ENCODE data around the gene CIBAR2. TPM values are rescaled to one million over a fixed set of nuclear protein-coding genes. Genes with fewer than 3 reads are reported as not detected.

Gene CIBAR2
- total and polyA plus RNA-seq, 2 experiments from 2014 or later, result not detected

GRCh38 chr16:85096921-85097320 is 15.4 kb downstream of the CIBAR2 start:
- H3K4me1 Mint-ChIP-seq, result peaks cover 2% of the 10 kb centered on the region; the same call in 2 of the 3 replicates

GRCh38 chr16:85094812-85095211 is 17.5 kb downstream of the CIBAR2 start:
- ATAC-seq (no peak), DNase-seq (ENCODE audit: low spot score) (no peak)
- H3K4me2 ChIP-seq, result no peak overlapping the region
- no peaks in the 10 kb centered on the region for H3K9me2 ChIP-seq (ENCODE audit: insufficient read depth)
- H3K27me3 ChIP-seq (ENCODE audit: insufficient read depth), result no peaks in the 10 kb centered on the region
- H4K20me1 ChIP-seq (replicated peaks; ENCODE audit: insufficient read depth), result no peaks in the 10 kb centered on the region
- H3F3A ChIP-seq (replicated peaks; ENCODE audit: low read depth), result no peaks in the 10 kb centered on the region
- Mint-ChIP-seq H3K27me3 (ENCODE audit: insufficient read depth, low read depth, poor library complexity) (peaks cover 4% of the 10 kb centered on the region), H3K9me3 (no peaks in the 10 kb centered on the region), H3K4me1 (peaks cover 6% of the 10 kb centered on the region; the same call in 2 of the 3 replicates), H3K4me3 (no peak overlapping the region), H3K36me3 (ENCODE audit: low read depth) (no peaks in the 10 kb centered on the region), H3K27ac (no peak overlapping the region)
- H3K36me3 ChIP-seq (ENCODE audit: insufficient read depth), result no peaks in the 10 kb centered on the region
- H3K4me3 ChIP-seq, result no peak overlapping the region
- no peaks in the 10 kb centered on the region for H3K79me2 ChIP-seq (replicated peaks; ENCODE audit: insufficient read depth)
- no peak overlapping the region for H2AFZ ChIP-seq
- H3K27ac ChIP-seq (ENCODE audit: low read depth), result no peak overlapping the region
- H3K4me1 ChIP-seq (ENCODE audit: insufficient read depth), result 0 out of 2 replicates have a peak, but pooled peaks cover 3% of the 10 kb centered on the region
- TF ChIP-seq EZH2phosphoT487 (IDR thresholded peaks at IDR 0.05; ENCODE audit: unreplicated experiment), result no peak
- no peak for TF ChIP-seq ZNF114 (CRISPR knock-in tag; IDR thresholded peaks at IDR 0.05)
- no peak for TF ChIP-seq ETS1 (IDR thresholded peaks at IDR 0.05)
- TF ChIP-seq CREB1 (CRISPR knock-in tag; IDR thresholded peaks at IDR 0.05; ENCODE audit: low read depth), result no peak
- TF ChIP-seq JUNB (IDR thresholded peaks at IDR 0.05; ENCODE audit: unreplicated experiment), result no peak
- TF ChIP-seq ZNF331 (CRISPR knock-in tag; IDR thresholded peaks at IDR 0.05; ENCODE audit: low read depth), result no peak
- TF ChIP-seq EZH2 (IDR thresholded peaks at IDR 0.05; ENCODE audit: low read depth, unreplicated experiment), result no peak
- TF ChIP-seq STAT1 (IDR thresholded peaks at IDR 0.05; ENCODE audit: unreplicated experiment), result no peak
- no peak for TF ChIP-seq CTCF (conservative IDR thresholded peaks at IDR 0.05; ENCODE audit: low read depth in 2 of 2)
- no peak for TF ChIP-seq ZNF462 (CRISPR knock-in tag; IDR thresholded peaks at IDR 0.05)
- no peak for TF ChIP-seq NANOG (IDR thresholded peaks at IDR 0.05; ENCODE audit: borderline replicate concordance)
- TF ChIP-seq POLR2AphosphoS5 (IDR thresholded peaks at IDR 0.05; ENCODE audit: low read depth), result no peak

More at GRCh38 chr16:85096921-85097320, 15.4 kb downstream of the CIBAR2 start:
- H3K36me3 ChIP-seq (ENCODE audit: insufficient read depth), result no peaks in the 10 kb centered on the region
- no peaks in the 10 kb centered on the region for H3K9me2 ChIP-seq (ENCODE audit: insufficient read depth)
- H3K27me3 Mint-ChIP-seq (ENCODE audit: insufficient read depth, low read depth, poor library complexity), result peaks cover 4% of the 10 kb centered on the region
- no peaks in the 10 kb centered on the region for H4K20me1 ChIP-seq (replicated peaks; ENCODE audit: insufficient read depth)
- no peaks in the 10 kb centered on the region for H3K79me2 ChIP-seq (replicated peaks; ENCODE audit: insufficient read depth)
- H3K4me1 ChIP-seq (ENCODE audit: insufficient read depth), result no peaks in the 10 kb centered on the region
- H3K4me3 ChIP-seq, result no peak overlapping the region
- no peak overlapping the region for H3K27ac Mint-ChIP-seq
- ATAC-seq (no peak), DNase-seq (ENCODE audit: low spot score) (no peak)
- H3K27me3 ChIP-seq (ENCODE audit: insufficient read depth), result no peaks in the 10 kb centered on the region
- H3K4me2 ChIP-seq, result no peak overlapping the region
- no peak overlapping the region; the same call in 1 of the 2 replicates for H2AFZ ChIP-seq
- H3K4me3 Mint-ChIP-seq, result no peak overlapping the region
- H3K9me3 Mint-ChIP-seq, result no peaks in the 10 kb centered on the region
- no peaks in the 10 kb centered on the region for H3K36me3 Mint-ChIP-seq (ENCODE audit: low read depth)
- no peak overlapping the region for H3K27ac ChIP-seq (ENCODE audit: low read depth)
- H3F3A ChIP-seq (replicated peaks; ENCODE audit: low read depth), result no peaks in the 10 kb centered on the region
- TF ChIP-seq ZNF114 (CRISPR knock-in tag; IDR thresholded peaks at IDR 0.05) (no peak), STAT1 (IDR thresholded peaks at IDR 0.05; ENCODE audit: unreplicated experiment) (no peak), NANOG (IDR thresholded peaks at IDR 0.05; ENCODE audit: borderline replicate concordance) (no peak)
